Neural cell (in vitro differentiated cells): ENCODE data around the gene GPC5. TPM values are rescaled to one million over a fixed set of nuclear protein-coding genes. Genes with fewer than 3 reads are reported as not detected.

Experiments used
- H2AFZ ChIP-seq: fragments of 200-600, 300-800 bp; sonication (generic), shearing (Covaris generic); 2 replicates; pipeline ENCODE4 v1.6.0; 2014; ENCODE audit warnings: low read depth, mild to moderate bottlenecking, antibody characterized with exemption, low read length, moderate library complexity
- H3F3A ChIP-seq: fragments of 200-600 bp; shearing (Covaris generic); 2 replicates; pipeline ENCODE4 v1.6.1; 2016; ENCODE audit warnings: mild to moderate bottlenecking, moderate library complexity, mixed read lengths, antibody characterized with exemption, low read length; ENCODE audit not compliant: insufficient read depth, poor library complexity, severe bottlenecking
- H3K27ac ChIP-seq: fragments of 200-600, 300-800 bp; sonication (generic), shearing (Covaris generic); 2 replicates; pipeline ENCODE4 v1.5.1; 2014; ENCODE audit warnings: mild to moderate bottlenecking, low read length, moderate library complexity
- H3K27me3 ChIP-seq: fragments of 300-800, 200-600 bp; sonication (generic), shearing (Covaris generic); 2 replicates; pipeline ENCODE4 v1.6.0; 2014; ENCODE audit warnings: mild to moderate bottlenecking, low read depth, low read length, moderate library complexity; ENCODE audit not compliant: insufficient read depth
- H3K36me3 ChIP-seq: fragments of 300-800, 200-600 bp; sonication (generic), shearing (Covaris generic); 2 replicates; pipeline ENCODE4 v1.5.1; 2014; ENCODE audit warnings: mild to moderate bottlenecking, antibody characterized with exemption, low read length, moderate library complexity; ENCODE audit not compliant: insufficient read depth
- H3K4me2 ChIP-seq: fragments of 300-800, 200-600 bp; sonication (generic), shearing (Covaris generic); 2 replicates; pipeline ENCODE4 v1.6.0; 2014; ENCODE audit warnings: mild to moderate bottlenecking, low read length
- H3K4me3 ChIP-seq: fragments of 300-800, 200-600 bp; sonication (generic), shearing (Covaris generic); 2 replicates; pipeline ENCODE4 v1.5.1; 2014; ENCODE audit warnings: mild to moderate bottlenecking, low read length, moderate library complexity
- H3K79me2 ChIP-seq: fragments of 200-600 bp; shearing (Covaris generic); replicated peaks from 2 replicates; pipeline ENCODE4 v1.6.0; 2014; ENCODE audit warnings: mild to moderate bottlenecking, low read length, moderate library complexity; ENCODE audit not compliant: insufficient read depth
- H3K9ac ChIP-seq: fragments of 300-800, 200-600 bp; sonication (generic), shearing (Covaris generic); 2 replicates; pipeline ENCODE4 v1.6.1; 2016; ENCODE audit warnings: mild to moderate bottlenecking, low read length, mixed read lengths
- H3K9me2 ChIP-seq: fragments of 200-600 bp; shearing (Covaris generic); 2 replicates; pipeline ENCODE4 v1.6.1; 2016; ENCODE audit warnings: mild to moderate bottlenecking, low read length, mixed read lengths; ENCODE audit not compliant: insufficient read depth
- H3K9me3 ChIP-seq: fragments of 200-600, 300-800 bp; sonication (generic), shearing (Covaris generic); 2 replicates; pipeline ENCODE4 v1.6.1; 2016; ENCODE audit warnings: mild to moderate bottlenecking, mixed run types, low read length, moderate library complexity, mixed read lengths
- H4K20me1 ChIP-seq: fragments of 200-600 bp; shearing (Covaris generic); 2 replicates; pipeline ENCODE4 v1.6.1; 2016; ENCODE audit warnings: mild to moderate bottlenecking, mixed run types; ENCODE audit not compliant: insufficient read depth
- CTCF ChIP-seq: fragments of 450-650 bp; IDR thresholded peaks from 2 replicates; pipeline ENCODE4 v1.5.1; 2014; ENCODE audit warnings: antibody characterized with exemption, mild to moderate bottlenecking, moderate library complexity; ENCODE audit not compliant: poor library complexity, severe bottlenecking
- EP300 ChIP-seq: fragments of 450-650 bp; conservative IDR thresholded peaks from 2 replicates; pipeline ENCODE4 v1.6.1; 2014; ENCODE audit warnings: antibody characterized with exemption, mild to moderate bottlenecking, moderate library complexity; ENCODE audit not compliant: poor library complexity, severe bottlenecking
- EZH2 ChIP-seq: fragments of 200-600, 300-800 bp; shearing (Covaris generic), sonication (generic); IDR thresholded peaks from 2 replicates; pipeline ENCODE4 v1.6.1; 2014; ENCODE audit warnings: antibody characterized with exemption, low read length, borderline replicate concordance, mild to moderate bottlenecking; ENCODE audit not compliant: insufficient read depth, poor library complexity, severe bottlenecking
- MXI1 ChIP-seq: fragments of 450-650 bp; conservative IDR thresholded peaks from 2 replicates; pipeline ENCODE4 v1.6.1; 2014; ENCODE audit warnings: antibody characterized with exemption, mild to moderate bottlenecking; ENCODE audit not compliant: poor library complexity, severe bottlenecking
- RAD21 ChIP-seq: fragments of 450-650 bp; conservative IDR thresholded peaks from 2 replicates; pipeline ENCODE4 v1.6.1; 2014; ENCODE audit warnings: antibody characterized with exemption, mild to moderate bottlenecking, moderate library complexity
- REST ChIP-seq: IDR thresholded peaks from 2 replicates; pipeline ENCODE4 v1.6.1; 2012; ENCODE audit warnings: borderline replicate concordance
- SMC3 ChIP-seq: fragments of 450-650 bp; conservative IDR thresholded peaks from 2 replicates; pipeline ENCODE4 v1.6.1; 2014; ENCODE audit warnings: antibody characterized with exemption, mild to moderate bottlenecking, moderate library complexity; ENCODE audit not compliant: poor library complexity
- TAF1 ChIP-seq: IDR thresholded peaks from 2 replicates; pipeline ENCODE4 v1.6.1; 2012; ENCODE audit warnings: low read depth
- polyA plus RNA-seq: library from polyadenylated mRNA; depleted of rRNA; stranded (reverse); fragments of >200 nt; gene quantifications from 2 replicates; pipeline ENCODE4 v1.2.3, GENCODE V29; 2014

GPC5 gene
- polyA plus RNA-seq, 1 donor from 2014 or later, result 5.0 TPM

GRCh38 chr13:91349992-91350911 is 48.2 kb upstream of the GPC5 start:
- peaks cover 45% of the 10 kb centered on the region for H3K79me2 ChIP-seq
- peaks cover 12% of the 10 kb centered on the region for H4K20me1 ChIP-seq

GRCh38 chr13:91351123-91351522 is 47.3 kb upstream of the GPC5 start:
- Histone ChIP-seq H4K20me1 (peaks cover 12% of the 10 kb centered on the region), H3K4me3 (peak overlapping the region; percentile 75), H3K27ac (no peak overlapping the region), H3K4me2 (peak overlapping the region; percentile 50), H3K9me3 (no peaks in the 10 kb centered on the region), H3K9ac (no peak overlapping the region), H3F3A (no peaks in the 10 kb centered on the region), H2AFZ (no peak overlapping the region), H3K27me3 (no peaks in the 10 kb centered on the region), H3K9me2 (no peaks in the 10 kb centered on the region), H3K79me2 (peaks cover 45% of the 10 kb centered on the region), H3K36me3 (peaks cover 7% of the 10 kb centered on the region)
- TF ChIP-seq CTCF, result no peak
- no peak for TF ChIP-seq TAF1
- no peak for TF ChIP-seq EP300
- no peak for TF ChIP-seq EZH2
- TF ChIP-seq RAD21, result no peak

More at GRCh38 chr13:91349992-91350911, 48.2 kb upstream of the GPC5 start:
- peaks cover 7% of the 10 kb centered on the region for H3K36me3 ChIP-seq
- H3K4me3 ChIP-seq, result peak overlapping the region; percentile 75
- H3K27me3 ChIP-seq, result peaks cover 7% of the 10 kb centered on the region
- peak overlapping the region; percentile 77 for H3K9ac ChIP-seq
- H3F3A ChIP-seq, result no peaks in the 10 kb centered on the region
- no peak overlapping the region for H3K27ac ChIP-seq
- H3K9me2 ChIP-seq, result no peaks in the 10 kb centered on the region
- no peak for TF ChIP-seq TAF1
- TF ChIP-seq SMC3, result no peak
- TF ChIP-seq MXI1, result no peak
- no peak for TF ChIP-seq EP300
- TF ChIP-seq CTCF, result no peak
- TF ChIP-seq REST, result no peak
- no peak for TF ChIP-seq RAD21
- no peak overlapping the region for H2AFZ ChIP-seq
- no peaks in the 10 kb centered on the region for H3K9me3 ChIP-seq
- peak overlapping the region; percentile 50 for H3K4me2 ChIP-seq
